ENCODE measurements around the gene TBL1X.

Gene TBL1X

GRCh38 chrX:9707306-9708033, 242.6 kb downstream of the TBL1X start:
- DNase-seq (ENCODE audit: low spot score) = no peak

GRCh38 chrX:9708086-9708485, 243.2 kb downstream of the TBL1X start:
- DNase-seq (ENCODE audit: low spot score) = no peak

- DNase-seq (ENCODE audit: low spot score) = peak; percentile 82
Observed at GRCh38 chrX:9708923-9709553, 244.2 kb downstream of the TBL1X start.

GRCh38 chrX:9710332-9710731, 245.5 kb downstream of the TBL1X start:
- no peak for DNase-seq (ENCODE audit: low spot score)

- DNase-seq (ENCODE audit: low spot score) = no peak
Observed at GRCh38 chrX:9717376-9717775, 252.5 kb downstream of the TBL1X start.

GRCh38 chrX:9724711-9725110, 259.9 kb downstream of the TBL1X start:
- DNase-seq (ENCODE audit: low spot score) = no peak

GRCh38 chrX:9728261-9728660, 263.4 kb downstream of the TBL1X start:
- no peak for DNase-seq (ENCODE audit: low spot score)

- no peak for DNase-seq (ENCODE audit: low spot score)
Observed at GRCh38 chrX:9729171-9729885, 264.5 kb downstream of the TBL1X start.

- DNase-seq (ENCODE audit: low spot score) = no peak
Observed at GRCh38 chrX:9730078-9730477, 265.2 kb downstream of the TBL1X start.

GRCh38 chrX:9730752-9731151, 265.9 kb downstream of the TBL1X start:
- no peak for DNase-seq (ENCODE audit: low spot score)

GRCh38 chrX:9737363-9737762, 272.5 kb downstream of the TBL1X start:
- DNase-seq (ENCODE audit: low spot score) = no peak

GRCh38 chrX:9738151-9738550, 273.3 kb downstream of the TBL1X start:
- no peak for DNase-seq (ENCODE audit: low spot score)

GRCh38 chrX:9739130-9739529, 274.3 kb downstream of the TBL1X start:
- no peak for DNase-seq (ENCODE audit: low spot score)

- no peak for DNase-seq (ENCODE audit: low spot score)
Observed at GRCh38 chrX:9745417-9746115, 280.7 kb downstream of the TBL1X start.

GRCh38 chrX:9746148-9746888, 281.5 kb downstream of the TBL1X start:
- no peak for DNase-seq (ENCODE audit: low spot score)

- no peak for DNase-seq (ENCODE audit: low spot score)
Observed at GRCh38 chrX:9747644-9748043, 282.8 kb downstream of the TBL1X start.

- no peak for DNase-seq (ENCODE audit: low spot score)
Observed at GRCh38 chrX:9749146-9749692, 284.4 kb downstream of the TBL1X start.

GRCh38 chrX:9757366-9757765, 292.5 kb downstream of the TBL1X start:
- no peak for DNase-seq (ENCODE audit: low spot score)

GRCh38 chrX:9758021-9758638, 293.3 kb downstream of the TBL1X start:
- DNase-seq (ENCODE audit: low spot score) = no peak

GRCh38 chrX:9759337-9759736, 294.5 kb downstream of the TBL1X start:
- DNase-seq (ENCODE audit: low spot score) = no peak

- DNase-seq (ENCODE audit: low spot score) = no peak
Observed at GRCh38 chrX:9765072-9765736, 300.3 kb downstream of the TBL1X start.

Data from GM03348 (cell line).